BJ (cell line): ENCODE results near the gene ZC2HC1B. TPM values are rescaled to one million over a fixed set of nuclear protein-coding genes. Genes with fewer than 3 reads are reported as not detected.
"Not testable (repeated sequence)": the region's sequence is repeated elsewhere in the genome, so short reads cannot be mapped to it uniquely, and the experiment has no call there.

Source experiments
- CTCF ChIA-PET: fragments of 350-600 bp; formaldehyde crosslinking; extraction: SDS; loops from one replicate; lab custom pipeline; 2021; ENCODE audit warnings: antibody characterized with exemption, inconsistent platforms; lab: Yijun Ruan, JAX
- POLR2A ChIA-PET: fragments of 300-600 bp; sonication (Branson Sonifier 250); formaldehyde crosslinking; extraction: SDS; loops from one replicate; lab custom pipeline; 2021; ENCODE audit warnings: antibody characterized with exemption; lab: Charles Lee
- DNase-seq: peaks from one replicate; pipeline ENCODE4 v3.0.0-alpha.2; 2011; ENCODE audit warnings: low read depth
- H3K27me3 ChIP-seq: 2 replicates; pipeline ENCODE4 v1.6.0; 2011; ENCODE audit warnings: low read length; ENCODE audit not compliant: control insufficient read depth, insufficient read depth
- H3K36me3 ChIP-seq: 2 replicates; pipeline ENCODE4 v1.5.1; 2011; ENCODE audit warnings: low read length; ENCODE audit not compliant: control insufficient read depth, insufficient read depth
- H3K4me3 ChIP-seq: 2 replicates; pipeline ENCODE4 v1.5.1; 2011; ENCODE audit warnings: low read depth, mild to moderate bottlenecking, control low read depth, low read length
- polyA plus RNA-seq: library from polyadenylated mRNA; depleted of rRNA; stranded (reverse); fragments of >200 nt; gene quantifications from 2 replicates; pipeline ENCODE4 v1.2.3, GENCODE V29; 2011
- TF ChIP-seq, protein P1 (sequence below): IDR thresholded peaks from 2 replicates; pipeline ENCODE4 v1.5.1; 2011; ENCODE audit warnings: low read depth, mild to moderate bottlenecking, control low read depth, inconsistent platforms, low read length, moderate library complexity; ENCODE audit not compliant: insufficient read depth

ZC2HC1B gene
- polyA plus RNA-seq, 1 experiment, result not detected

- TF ChIP-seq, protein P1, sequence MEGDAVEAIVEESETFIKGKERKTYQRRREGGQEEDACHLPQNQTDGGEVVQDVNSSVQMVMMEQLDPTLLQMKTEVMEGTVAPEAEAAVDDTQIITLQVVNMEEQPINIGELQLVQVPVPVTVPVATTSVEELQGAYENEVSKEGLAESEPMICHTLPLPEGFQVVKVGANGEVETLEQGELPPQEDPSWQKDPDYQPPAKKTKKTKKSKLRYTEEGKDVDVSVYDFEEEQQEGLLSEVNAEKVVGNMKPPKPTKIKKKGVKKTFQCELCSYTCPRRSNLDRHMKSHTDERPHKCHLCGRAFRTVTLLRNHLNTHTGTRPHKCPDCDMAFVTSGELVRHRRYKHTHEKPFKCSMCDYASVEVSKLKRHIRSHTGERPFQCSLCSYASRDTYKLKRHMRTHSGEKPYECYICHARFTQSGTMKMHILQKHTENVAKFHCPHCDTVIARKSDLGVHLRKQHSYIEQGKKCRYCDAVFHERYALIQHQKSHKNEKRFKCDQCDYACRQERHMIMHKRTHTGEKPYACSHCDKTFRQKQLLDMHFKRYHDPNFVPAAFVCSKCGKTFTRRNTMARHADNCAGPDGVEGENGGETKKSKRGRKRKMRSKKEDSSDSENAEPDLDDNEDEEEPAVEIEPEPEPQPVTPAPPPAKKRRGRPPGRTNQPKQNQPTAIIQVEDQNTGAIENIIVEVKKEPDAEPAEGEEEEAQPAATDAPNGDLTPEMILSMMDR, result no peak
Measured at GRCh38 chr6:143872201-143872600, 7.9 kb downstream of the ZC2HC1B start.

GRCh38 chr6:143873600-143873999 lies 9.3 kb downstream of the ZC2HC1B start:
- DNase-seq, H3K4me3 ChIP-seq, H3K27me3 ChIP-seq, H3K36me3 ChIP-seq, POLR2A ChIA-PET: not testable (repeated sequence)
- CTCF ChIA-PET, result interaction anchor here (1.7 kb wide), 1 partner anchor 298 kb away, joined by 5 read pairs; no protein-coding TSS in a partner anchor

More at GRCh38 chr6:143872201-143872600, 7.9 kb downstream of the ZC2HC1B start:
- H3K4me3 ChIP-seq, result no peak overlapping the region
- ChIA-PET CTCF (no interaction called here), POLR2A (interaction anchor here (0.6 kb wide), 1 partner anchor 9 kb away, joined by 3 read pairs; no protein-coding TSS in a partner anchor)
- no peak for DNase-seq
- no peaks in the 10 kb centered on the region for H3K36me3 ChIP-seq
- H3K27me3 ChIP-seq, result no peaks in the 10 kb centered on the region

- H3K27me3 ChIP-seq, DNase-seq, POLR2A ChIA-PET, H3K4me3 ChIP-seq, H3K36me3 ChIP-seq: not testable (repeated sequence)
- CTCF ChIA-PET, result interaction anchor here (1.7 kb wide), 1 partner anchor 299 kb away, joined by 5 read pairs; no protein-coding TSS in a partner anchor
Measured at GRCh38 chr6:143874503-143874902, 10.2 kb downstream of the ZC2HC1B start.

DNA sequence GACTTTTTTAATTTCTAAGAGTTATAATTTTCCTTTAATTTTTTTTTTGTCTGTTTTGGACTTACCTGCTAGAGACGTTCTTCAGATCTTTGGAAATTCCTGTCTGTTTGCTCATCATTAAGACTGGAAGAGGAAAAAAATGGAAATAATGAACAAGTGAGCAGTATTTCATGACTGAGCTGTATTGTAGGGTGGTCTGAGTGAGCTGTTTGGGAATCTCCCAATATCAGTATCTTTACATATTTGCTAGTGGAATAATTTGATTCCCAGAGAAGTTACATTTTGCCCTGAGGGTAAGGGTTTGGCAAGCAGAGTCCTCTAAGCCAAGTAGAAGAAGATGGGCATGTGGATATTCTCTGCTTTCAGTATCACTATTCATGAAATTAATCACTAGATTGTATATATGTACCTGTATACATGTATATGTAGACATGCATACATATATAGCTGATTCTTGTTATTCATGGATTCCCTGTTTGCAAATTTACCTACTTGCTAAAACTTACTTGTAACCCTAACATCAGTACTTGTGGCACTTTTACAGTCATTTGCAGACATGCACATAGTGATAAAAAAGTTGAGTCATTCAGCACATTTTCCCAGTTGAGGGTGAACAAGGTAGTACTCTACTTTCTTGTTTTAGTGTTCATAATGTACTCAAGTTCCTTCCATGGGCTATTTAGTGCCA lies 13.5 kb downstream of the ZC2HC1B start:
- POLR2A ChIA-PET, result no interaction called here
- CTCF ChIA-PET, result interaction anchor here (0.6 to 1.7 kb wide), 3 partner anchors 12 to 769 kb away, joined by 3 to 4 read pairs (median 4); no protein-coding TSS in a partner anchor
- Histone ChIP-seq H3K36me3 (no peaks in the 10 kb centered on the region), H3K27me3 (no peaks in the 10 kb centered on the region), H3K4me3 (no peak overlapping the region)
- DNase-seq, result no peak
- TF ChIP-seq, protein P1, result no peak

- TF ChIP-seq, protein P1, result no peak
- ChIA-PET CTCF (interaction anchor here (0.6 to 1.7 kb wide), 2 partner anchors 11 to 770 kb away, joined by 3 to 4 read pairs; no protein-coding TSS in a partner anchor), POLR2A (no interaction called here)
- DNase-seq, result no peak
- Histone ChIP-seq H3K4me3 (no peak overlapping the region), H3K27me3 (no peaks in the 10 kb centered on the region), H3K36me3 (no peaks in the 10 kb centered on the region)
Measured at GRCh38 chr6:143878272-143878760, 14.0 kb downstream of the ZC2HC1B start.

DNA sequence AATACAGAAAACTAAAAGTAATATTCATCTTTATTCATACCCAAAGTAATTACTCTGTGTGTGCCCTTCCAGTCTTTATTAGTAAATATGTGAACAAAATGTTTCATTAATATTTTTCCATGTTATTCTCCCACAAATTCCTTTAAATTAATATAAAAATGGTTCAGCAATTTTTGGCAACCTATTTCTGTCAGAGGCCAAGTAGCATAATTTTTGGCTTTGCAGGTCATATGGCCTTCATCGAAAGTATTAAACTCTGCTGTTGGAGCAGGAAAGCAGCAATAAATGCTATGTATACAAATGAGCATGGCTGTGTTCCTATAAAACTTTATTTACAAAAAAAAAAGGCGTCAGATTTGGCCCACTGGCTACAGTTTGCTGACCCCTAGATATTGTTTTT lies 16.1 kb downstream of the ZC2HC1B start:
- TF ChIP-seq, protein P1, result no peak
- H3K36me3 ChIP-seq, result no peaks in the 10 kb centered on the region
- H3K27me3 ChIP-seq, result no peaks in the 10 kb centered on the region
- DNase-seq, result no peak
- no peak overlapping the region for H3K4me3 ChIP-seq
- POLR2A ChIA-PET, result no interaction called here
- CTCF ChIA-PET, result no interaction called here
